Sigmoid colon (tissue), 7 donors: ENCODE data around the gene SPTBN2. TPM values are rescaled to one million over a fixed set of nuclear protein-coding genes. Genes with fewer than 3 reads are reported as not detected.

Experiments
- DNase-seq: peaks from one replicate; pipeline ENCODE4 v3.0.0-alpha.2; 2019
- H3K27ac ChIP-seq, 4 donors: fragments of 200-600 bp; sonication (generic); one replicate each; pipeline ENCODE4 v1.5.1; 2016 to 2019; ENCODE audit warnings: mild to moderate bottlenecking in 1 of 4
- H3K27me3 ChIP-seq, 3 donors: fragments of 200-600 bp; sonication (generic); one replicate each; pipeline ENCODE4 v1.5.1; 2019; ENCODE audit warnings: mild to moderate bottlenecking in 1 of 3
- H3K36me3 ChIP-seq, 4 donors: fragments of 200-600 bp; sonication (generic); one replicate each; pipeline ENCODE4 v1.5.1; 2016 to 2019
- H3K4me1 ChIP-seq, 4 donors: fragments of 200-600 bp; sonication (generic); one replicate each; pipeline ENCODE4 v1.5.1; 2017 to 2019
- H3K4me3 ChIP-seq, 4 donors: fragments of 200-600 bp; sonication (generic); one replicate each; pipeline ENCODE4 v1.5.1; 2017 to 2019; ENCODE audit warnings: mild to moderate bottlenecking in 2 of 4, moderate library complexity in 1 of 4
- H3K9me3 ChIP-seq, 4 donors: fragments of 200-600 bp in 3 of 4; sonication (generic) in 3 of 4; one replicate each; pipeline versions ENCODE4 v1.5.1 to v1.6.1; 2013 to 2019
- EP300 ChIP-seq, 4 donors: sonication (generic); formaldehyde crosslinking; IDR thresholded peaks; one replicate each; pipeline ENCODE4 v1.6.1; 2017; ENCODE audit warnings: antibody characterized with exemption in 4 of 4
- POLR2A ChIP-seq, 2 donors: fragments of 450-650 bp; IDR thresholded peaks; one replicate each; pipeline ENCODE4 v1.6.1; 2016; ENCODE audit warnings: antibody characterized with exemption in 2 of 2, mild to moderate bottlenecking in 2 of 2, moderate library complexity in 2 of 2
- POLR2AphosphoS5 ChIP-seq, 4 donors: sonication (generic); formaldehyde crosslinking; IDR thresholded peaks; one replicate each; pipeline ENCODE4 v1.6.1; 2017; ENCODE audit warnings: antibody characterized with exemption in 4 of 4
- WGBS, 2 donors: extraction: QIAGEN DNeasy Blood & Tissue Kit; methylation state at CpG; one replicate each; pipeline ENCODE4 v1.1.7; 2013; 5-methylcytosine and 5-hydroxymethylcytosine counted together
- intact Hi-C: fragments of 100-400 bp; cut with DNase I; formaldehyde crosslinking; loops from one replicate; pipeline ENCODE4 v1.15.1; 2023
- polyA plus RNA-seq, 3 donors: library from polyadenylated mRNA; stranded (reverse); fragments of 200-250 nt; gene quantifications; one replicate each; pipeline ENCODE4 v1.2.3, GENCODE V29; 2013
- total RNA-seq, 4 donors: library from RNA; depleted of rRNA; stranded (reverse); fragments of >200 nt; gene quantifications; one replicate each; pipeline ENCODE4 v1.1.0, GENCODE V29; 2016
- TF ChIP-seq, protein P1 (sequence below), 4 experiments: fragments of 450-650 bp in 3 of 4; fragments of 200-600 bp in 1 of 4; IDR thresholded peaks; one replicate each; pipeline ENCODE4 v1.5.1; 2016 to 2019; ENCODE audit warnings: antibody characterized with exemption in 4 of 4, mild to moderate bottlenecking in 3 of 4, moderate library complexity in 2 of 4
- donor health status: healthy with polysubstance abuse.
- donor health status: Bipolar disorder and iron deficiency.
- donor health status: healthy.

Gene SPTBN2
- total and polyA plus RNA-seq, 7 donors, result 0.33 to 5.7 (median 4.2) TPM

DNA sequence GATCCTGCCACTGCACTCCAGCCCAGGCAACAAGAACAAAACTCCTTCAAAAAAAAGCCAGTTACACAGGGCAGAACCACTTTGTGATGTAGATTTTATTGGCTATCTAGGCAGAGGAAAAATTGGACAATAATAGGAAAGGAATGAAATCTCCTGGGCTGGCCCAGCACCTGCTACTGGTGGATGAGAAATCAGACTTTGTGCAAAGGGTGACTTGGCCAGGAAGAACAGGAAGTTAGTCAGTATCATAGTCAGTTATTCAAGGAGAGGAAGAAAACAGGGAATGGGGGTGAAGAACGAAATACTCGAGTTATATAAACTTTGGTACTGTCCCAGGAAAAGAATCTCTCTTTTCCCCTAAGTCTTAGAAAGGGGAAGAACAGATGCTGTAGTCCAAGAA lies 11.0 kb upstream of the SPTBN2 start:
- Histone ChIP-seq H3K9me3 (no peaks in the 10 kb centered on the region), H3K27ac (no peak overlapping the region), H3K4me3 (no peak overlapping the region), H3K27me3 (no peaks in the 10 kb centered on the region), H3K36me3 (no peaks in the 10 kb centered on the region), H3K4me1 (peaks cover 0 to 11% (median 9%) of the 10 kb centered on the region in 4 donors)
- intact Hi-C loops, result no loop called here
- 26 to 47% methylated on average over 2 of the region's 2 CpGs for WGBS, 2 donors
- TF ChIP-seq POLR2A (IDR thresholded peaks at IDR 0.05) (no peak), POLR2AphosphoS5 (IDR thresholded peaks at IDR 0.05) (no peak), EP300 (IDR thresholded peaks at IDR 0.05) (no peak)
- TF ChIP-seq, protein P1, sequence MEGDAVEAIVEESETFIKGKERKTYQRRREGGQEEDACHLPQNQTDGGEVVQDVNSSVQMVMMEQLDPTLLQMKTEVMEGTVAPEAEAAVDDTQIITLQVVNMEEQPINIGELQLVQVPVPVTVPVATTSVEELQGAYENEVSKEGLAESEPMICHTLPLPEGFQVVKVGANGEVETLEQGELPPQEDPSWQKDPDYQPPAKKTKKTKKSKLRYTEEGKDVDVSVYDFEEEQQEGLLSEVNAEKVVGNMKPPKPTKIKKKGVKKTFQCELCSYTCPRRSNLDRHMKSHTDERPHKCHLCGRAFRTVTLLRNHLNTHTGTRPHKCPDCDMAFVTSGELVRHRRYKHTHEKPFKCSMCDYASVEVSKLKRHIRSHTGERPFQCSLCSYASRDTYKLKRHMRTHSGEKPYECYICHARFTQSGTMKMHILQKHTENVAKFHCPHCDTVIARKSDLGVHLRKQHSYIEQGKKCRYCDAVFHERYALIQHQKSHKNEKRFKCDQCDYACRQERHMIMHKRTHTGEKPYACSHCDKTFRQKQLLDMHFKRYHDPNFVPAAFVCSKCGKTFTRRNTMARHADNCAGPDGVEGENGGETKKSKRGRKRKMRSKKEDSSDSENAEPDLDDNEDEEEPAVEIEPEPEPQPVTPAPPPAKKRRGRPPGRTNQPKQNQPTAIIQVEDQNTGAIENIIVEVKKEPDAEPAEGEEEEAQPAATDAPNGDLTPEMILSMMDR (IDR thresholded peaks at IDR 0.05), result no peak
- DNase-seq, result no peak

DNA sequence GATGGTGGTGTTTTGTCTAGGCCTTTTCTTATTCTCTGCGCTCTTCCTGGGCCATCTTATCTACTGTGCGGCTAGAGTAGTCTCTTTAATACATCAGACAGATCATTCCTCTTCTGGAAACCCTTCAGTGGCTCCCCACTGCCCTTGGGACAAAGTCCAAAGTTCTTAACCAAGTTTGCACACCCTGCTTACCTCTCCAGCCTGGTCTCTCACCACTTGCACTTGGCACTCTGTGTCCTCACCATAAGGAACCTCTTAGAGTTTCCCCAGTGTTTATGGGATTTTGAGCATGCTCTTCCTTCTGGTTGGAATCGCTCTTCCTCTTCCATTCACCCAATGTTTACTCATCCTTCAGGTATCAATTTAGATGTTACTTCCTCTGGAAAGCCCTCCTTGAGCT lies 5.2 kb upstream of the SPTBN2 start:
- intact Hi-C loops, result no loop called here
- no peaks in the 10 kb centered on the region for H3K4me1 ChIP-seq
- H3K27me3 ChIP-seq, result peaks cover 0 to 17% (median 2%) of the 10 kb centered on the region in 3 donors
- H3K4me3 ChIP-seq, result no peak overlapping the region
- TF ChIP-seq EP300 (IDR thresholded peaks at IDR 0.05) (no peak), POLR2A (IDR thresholded peaks at IDR 0.05) (no peak), POLR2AphosphoS5 (IDR thresholded peaks at IDR 0.05) (no peak)
- TF ChIP-seq, protein P1 (IDR thresholded peaks at IDR 0.05), result no peak
- H3K27ac ChIP-seq, result no peak overlapping the region
- H3K36me3 ChIP-seq, result no peaks in the 10 kb centered on the region
- no peaks in the 10 kb centered on the region for H3K9me3 ChIP-seq
- DNase-seq, result no peak
- WGBS, 2 donors, result 89 to 95% methylated on average over 3 of the region's 3 CpGs

DNA sequence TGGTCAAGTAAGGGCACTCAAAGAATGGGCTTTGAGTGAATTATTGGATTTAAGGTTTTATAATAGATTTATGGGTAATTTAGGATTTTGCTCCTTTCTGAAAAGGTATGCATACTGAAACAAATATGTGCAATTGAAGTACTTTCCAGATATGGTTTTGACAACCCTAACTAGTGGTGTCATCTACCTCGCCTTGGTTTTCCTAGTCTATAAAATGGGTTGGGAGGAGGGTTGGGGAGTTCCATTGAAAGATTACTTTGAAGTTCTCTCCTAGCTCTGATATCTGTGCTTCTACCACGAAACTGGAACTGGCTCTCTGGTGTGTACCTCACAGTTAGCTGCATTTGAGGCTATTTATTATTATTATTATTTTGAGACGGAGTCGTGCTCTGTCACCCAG lies 431 bp upstream of the SPTBN2 start:
- H3K27ac ChIP-seq, result no peak overlapping the region

DNA sequence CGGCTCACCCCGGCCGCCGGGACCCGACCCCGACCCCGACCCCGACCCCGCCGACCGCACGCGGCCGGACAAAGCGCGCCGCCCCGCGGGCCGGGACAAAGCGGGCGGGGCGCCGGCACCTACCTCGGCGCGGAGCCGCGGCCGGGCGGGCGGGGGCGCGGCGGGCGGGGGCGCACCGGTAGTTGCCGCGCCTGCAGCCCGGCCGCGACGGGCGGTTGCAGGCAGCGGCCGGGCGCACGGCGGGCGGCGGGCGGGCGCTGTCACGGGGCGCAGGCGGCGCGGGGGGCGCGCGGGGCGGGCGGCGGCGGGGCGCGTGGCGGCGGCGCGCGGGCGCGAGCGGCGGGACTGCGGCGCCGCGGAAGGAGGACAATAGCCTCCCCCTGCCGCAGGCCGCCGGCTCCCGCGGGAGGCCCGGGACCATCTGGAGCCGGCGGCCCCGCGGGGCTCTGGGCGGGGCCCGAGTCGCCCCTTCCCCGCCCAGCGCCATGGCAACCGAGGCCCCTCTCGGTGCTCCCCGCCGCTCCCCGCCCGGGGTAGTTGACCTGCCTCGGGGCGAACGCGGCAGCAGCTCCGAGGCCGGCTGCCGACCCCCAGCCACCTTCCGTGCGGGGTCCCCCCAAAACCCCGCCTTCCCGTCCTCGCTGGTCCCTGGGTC lies 851 bp downstream of the SPTBN2 start:
- Histone ChIP-seq H3K4me1 (peaks cover 0 to 18% (median 17%) of the 10 kb centered on the region in 4 donors), H3K27me3 (peaks cover 2 to 61% (median 27%) of the 10 kb centered on the region in 3 donors), H3K9me3 (no peaks in the 10 kb centered on the region), H3K27ac (no peak overlapping the region), H3K36me3 (no peaks in the 10 kb centered on the region), H3K4me3 (peak overlapping the region; percentile 31 to 56 (median 50))
- no peak for DNase-seq
- WGBS, 2 donors, result 1% methylated on average over 114 of the region's 114 CpGs
- intact Hi-C loops, result no loop called here
- no peak for TF ChIP-seq POLR2AphosphoS5 (IDR thresholded peaks at IDR 0.05)
- TF ChIP-seq EP300 (IDR thresholded peaks at IDR 0.05), result no peak
- TF ChIP-seq, protein P1 (IDR thresholded peaks at IDR 0.05), result no peak
- TF ChIP-seq POLR2A (IDR thresholded peaks at IDR 0.05), result no peak

More for the DNA sequence above, 431 bp upstream of the SPTBN2 start:
- peaks cover 2 to 60% (median 27%) of the 10 kb centered on the region in 3 donors for H3K27me3 ChIP-seq
- 94 to 95% methylated on average over 4 of the region's 4 CpGs for WGBS, 2 donors
- no peaks in the 10 kb centered on the region for H3K36me3 ChIP-seq
- no peak for DNase-seq
- H3K4me3 ChIP-seq, result no peak overlapping the region
- intact Hi-C loops, result no loop called here
- TF ChIP-seq EP300 (IDR thresholded peaks at IDR 0.05) (no peak), POLR2A (IDR thresholded peaks at IDR 0.05) (no peak), POLR2AphosphoS5 (IDR thresholded peaks at IDR 0.05) (no peak)
- TF ChIP-seq, protein P1 (IDR thresholded peaks at IDR 0.05), result no peak
- peaks cover 0 to 18% (median 17%) of the 10 kb centered on the region in 4 donors for H3K4me1 ChIP-seq
- H3K9me3 ChIP-seq, result no peaks in the 10 kb centered on the region
